NCI-H460 (cell line): ENCODE results near the gene RPL38. TPM values are rescaled to one million over a fixed set of nuclear protein-coding genes. Genes with fewer than 3 reads are reported as not detected.

Source experiments
- DNase-seq: peaks from one replicate; pipeline ENCODE4 v3.0.0-alpha.2; 2016; ENCODE audit warnings: low read depth; ENCODE audit errors: extremely low read depth
- total RNA-seq: library from RNA; depleted of rRNA; stranded (reverse); fragments of >200 nt; shearing (Covaris generic); gene quantifications from 2 replicates; pipeline ENCODE4 v1.2.3, GENCODE V29; 2014

RPL38 gene
- total RNA-seq, 1 experiment from 2014 or later, result 5,400 TPM

DNA sequence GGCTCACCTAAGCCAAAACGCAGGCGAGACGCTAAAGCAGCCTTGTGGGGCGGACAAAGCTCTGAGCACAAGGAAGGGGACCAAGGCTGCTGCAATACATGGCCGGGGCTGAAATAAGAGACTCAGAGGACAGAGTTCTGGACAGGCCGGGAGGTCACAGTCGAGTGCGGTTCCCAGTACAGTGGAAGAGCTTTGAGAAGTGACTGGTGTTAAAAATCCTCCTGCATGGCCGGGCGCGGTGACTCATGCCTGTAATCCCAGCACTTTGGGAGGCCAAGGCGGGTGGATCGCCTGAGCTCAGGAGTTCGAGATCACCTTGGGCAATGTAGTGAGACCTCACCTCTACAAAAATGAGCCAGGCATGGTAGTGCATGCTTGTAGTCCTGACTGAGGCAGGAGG is 20.4 kb downstream of the RPL38 start:
- no peak for DNase-seq

DNA sequence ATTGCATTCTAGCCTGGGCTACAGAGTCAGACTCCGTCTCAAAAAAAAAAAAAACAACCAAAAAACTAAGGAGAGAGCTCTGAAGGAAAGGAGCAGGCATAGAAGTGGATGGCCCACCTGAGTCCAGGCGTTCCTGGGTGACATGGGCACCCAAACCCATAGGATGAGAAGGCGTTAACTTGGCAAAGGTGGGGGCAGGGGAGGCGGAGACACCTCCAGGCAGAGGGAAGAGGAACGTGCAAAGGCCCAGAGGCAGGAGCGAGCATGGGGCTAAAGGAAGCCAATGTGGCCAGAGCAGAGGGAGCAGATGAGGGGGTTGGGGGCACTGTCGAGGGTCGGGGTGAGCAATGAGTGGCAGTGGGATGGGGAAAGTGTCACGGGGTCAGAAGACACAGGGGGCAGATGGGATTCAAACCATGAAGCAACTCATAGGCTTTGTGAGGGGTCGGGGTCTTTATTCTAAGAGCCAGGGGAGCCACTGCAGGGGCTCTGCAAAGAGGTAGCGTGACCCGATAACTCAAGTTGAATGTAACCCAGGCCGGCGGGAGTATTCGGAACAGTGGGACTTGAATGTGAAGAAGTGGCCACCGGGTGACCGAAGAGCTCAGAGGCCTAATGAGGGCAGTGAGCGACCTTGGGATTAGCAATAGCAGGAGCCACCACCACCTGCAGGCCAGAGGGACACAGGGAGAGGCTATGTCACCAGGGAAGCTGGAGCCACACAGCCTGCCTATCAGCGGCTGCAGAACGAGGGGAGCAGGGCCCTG is 21.7 kb downstream of the RPL38 start:
- DNase-seq, result no peak

DNA sequence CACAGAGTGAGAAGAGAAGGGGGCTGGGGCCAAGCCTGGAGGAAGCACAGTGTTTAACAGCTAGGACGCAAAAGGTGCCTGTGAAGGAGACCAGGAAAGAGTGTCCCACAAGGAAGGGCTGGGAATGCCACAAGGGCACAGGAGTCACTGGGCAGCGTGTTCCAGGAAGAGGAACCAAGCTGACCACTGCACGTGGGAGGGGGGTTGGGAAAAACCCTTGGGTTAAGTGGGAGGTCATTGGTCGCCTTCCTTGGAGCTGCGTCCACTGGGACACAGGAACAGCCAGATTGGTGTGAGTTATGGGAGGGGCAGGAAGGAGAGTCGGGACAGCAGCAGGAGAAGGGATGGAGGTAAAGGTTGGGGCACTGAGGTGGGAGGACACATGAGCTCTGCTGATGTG is 22.8 kb downstream of the RPL38 start:
- no peak for DNase-seq

DNA sequence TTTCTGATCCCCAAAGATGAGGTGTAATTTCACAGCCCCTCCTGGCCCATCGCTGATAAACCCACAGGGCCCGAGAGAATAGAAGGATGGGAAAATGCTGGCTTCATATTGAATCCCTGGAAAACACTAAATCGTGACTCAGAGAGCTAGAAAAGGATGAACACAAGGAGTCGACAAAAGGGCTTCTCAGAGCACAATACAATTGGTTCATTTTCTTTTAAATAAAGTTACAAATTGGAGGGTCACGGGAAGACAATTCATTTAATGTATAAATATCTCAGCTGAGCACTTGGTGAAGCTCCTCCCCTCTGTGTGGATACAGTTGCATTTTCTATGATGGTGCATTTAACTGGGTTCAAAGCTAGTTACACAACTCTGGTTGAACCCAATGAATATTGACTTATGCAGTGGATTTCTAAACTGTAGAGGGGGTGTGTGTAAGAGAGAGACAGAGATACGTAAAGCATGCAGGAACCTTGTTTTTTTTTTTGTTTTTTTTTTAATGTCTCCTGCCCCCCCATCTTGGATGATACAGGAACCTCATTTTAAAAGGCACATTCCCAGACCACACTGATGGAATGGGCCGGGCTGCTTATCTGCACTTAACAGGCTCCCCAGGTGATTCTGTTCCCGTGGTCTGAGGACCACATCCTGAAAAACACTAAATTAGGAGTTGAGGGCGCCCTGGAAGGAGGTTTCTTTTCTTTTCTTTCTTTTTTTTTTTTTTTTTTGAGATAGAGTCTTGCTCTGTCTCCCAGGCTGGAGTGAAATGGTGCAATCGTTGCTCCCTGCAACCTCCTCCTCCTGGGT is 24.0 kb downstream of the RPL38 start:
- no peak for DNase-seq

DNA sequence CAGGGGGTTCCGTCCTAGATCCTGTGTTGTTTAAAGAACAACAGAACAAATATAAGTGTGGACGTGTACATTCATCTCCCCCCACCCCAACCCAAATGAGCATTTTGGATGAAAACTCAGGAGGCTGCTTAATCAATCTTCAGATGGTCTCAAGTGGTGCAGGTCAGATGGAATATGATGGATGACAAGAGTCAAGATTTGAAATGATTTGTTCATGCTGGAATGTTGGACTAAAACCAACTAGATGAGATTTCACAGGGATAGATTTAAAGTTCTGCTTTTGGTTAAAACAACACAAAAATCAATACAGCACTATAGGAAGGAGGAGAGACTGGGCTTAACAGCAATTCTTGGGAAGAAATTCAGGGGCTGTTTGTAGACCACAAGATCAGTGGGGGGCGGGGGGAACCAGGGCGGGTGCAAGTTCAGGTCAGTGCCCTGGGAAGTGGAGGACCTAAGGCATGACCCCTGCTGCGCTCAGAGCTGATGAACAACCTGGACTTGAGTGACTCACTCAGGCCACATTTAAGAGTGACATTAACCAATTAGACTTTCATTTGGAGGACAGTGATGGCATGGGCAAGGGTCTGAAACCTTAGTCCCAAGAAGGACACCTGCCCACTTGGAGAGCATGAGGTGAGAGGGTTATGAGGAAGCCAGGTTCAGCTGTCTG is 25.0 kb downstream of the RPL38 start:
- no peak for DNase-seq

DNA sequence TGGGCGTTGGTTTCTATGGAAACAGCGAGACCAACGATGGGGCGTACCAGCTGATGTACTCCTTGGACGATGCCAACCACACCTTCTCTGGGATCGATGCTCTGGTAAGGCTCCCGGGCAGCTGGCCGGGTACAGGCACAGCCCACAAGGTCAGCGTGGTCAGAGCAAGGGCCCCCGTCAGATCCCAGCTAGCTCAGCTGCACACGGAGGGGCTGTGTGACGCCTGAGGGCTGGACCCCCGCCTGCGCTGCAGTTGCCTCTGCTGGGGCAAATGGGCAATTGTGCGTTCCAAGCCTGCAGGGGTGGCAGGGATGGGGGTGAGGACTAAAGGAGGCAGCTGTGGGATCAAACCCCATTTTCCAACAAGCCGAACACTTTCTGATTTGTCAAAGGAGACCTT is 27.4 kb downstream of the RPL38 start:
- no peak for DNase-seq

DNA sequence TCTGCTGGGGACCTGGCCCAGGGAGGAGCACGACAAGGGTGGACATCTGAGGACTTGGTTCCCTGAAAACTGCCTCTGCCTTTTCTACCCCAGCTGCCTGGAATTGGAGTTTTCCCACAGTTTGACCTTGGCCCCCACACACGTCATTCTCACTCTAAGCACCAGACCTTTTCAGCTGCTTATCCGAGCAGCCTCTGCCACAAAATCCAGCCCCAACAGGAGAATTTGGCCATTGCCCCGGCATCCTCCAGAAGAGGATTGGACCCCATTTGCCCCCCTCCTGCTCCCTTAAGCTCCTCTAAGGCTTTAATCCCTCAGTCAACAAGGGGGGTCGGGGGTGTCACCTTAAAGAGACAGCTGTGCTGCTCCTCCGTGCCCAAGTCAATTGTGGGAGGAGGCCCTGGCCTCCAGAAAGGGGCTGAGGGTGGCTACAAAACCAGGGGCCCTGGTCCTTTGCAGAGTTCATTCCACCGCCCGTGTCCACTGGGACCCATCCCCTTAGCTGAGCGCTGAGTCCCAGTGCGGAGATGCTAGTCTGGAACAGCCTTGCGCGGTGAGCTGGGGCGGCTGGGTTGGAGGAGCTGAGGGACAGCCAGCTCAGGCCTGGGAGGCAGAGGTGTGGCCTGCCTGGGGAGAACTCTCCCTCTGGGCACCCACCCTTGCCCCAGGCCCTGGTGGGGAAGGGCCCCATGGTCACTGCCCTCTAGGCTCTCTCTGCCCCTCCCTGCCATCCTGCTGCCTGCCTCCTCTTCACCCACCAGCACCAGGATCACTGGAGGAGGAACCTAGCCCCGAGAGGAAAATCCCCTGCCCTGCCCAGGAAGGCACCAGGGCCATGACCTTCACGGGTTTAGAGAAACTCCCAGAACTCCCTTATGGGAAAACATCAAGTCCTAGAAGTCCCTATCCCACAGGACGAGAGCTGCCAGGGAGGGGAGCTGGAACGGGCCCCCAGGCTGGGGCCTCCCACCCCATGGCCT is 28.7 kb downstream of the RPL38 start:
- no peak for DNase-seq

DNA sequence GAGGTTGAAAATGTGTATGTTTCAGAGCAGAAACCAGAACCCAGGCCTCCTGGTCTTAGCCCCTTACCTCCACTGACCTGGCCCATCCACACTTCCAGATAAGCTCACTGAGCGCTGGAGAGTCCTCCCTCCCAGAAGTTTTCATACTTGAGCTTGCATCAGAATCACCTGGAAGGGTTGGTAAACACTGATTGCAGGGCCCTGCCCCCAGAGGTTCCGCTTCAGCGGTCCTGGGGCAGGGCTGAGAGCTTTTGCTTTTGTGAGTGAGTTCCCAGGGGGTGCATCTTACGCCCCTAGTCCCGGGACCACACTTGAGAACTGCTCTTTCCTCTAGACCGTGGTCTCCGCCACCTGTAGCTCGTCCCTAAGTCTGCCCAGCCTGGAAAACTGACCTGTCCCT is 30.5 kb downstream of the RPL38 start:
- no peak for DNase-seq

DNA sequence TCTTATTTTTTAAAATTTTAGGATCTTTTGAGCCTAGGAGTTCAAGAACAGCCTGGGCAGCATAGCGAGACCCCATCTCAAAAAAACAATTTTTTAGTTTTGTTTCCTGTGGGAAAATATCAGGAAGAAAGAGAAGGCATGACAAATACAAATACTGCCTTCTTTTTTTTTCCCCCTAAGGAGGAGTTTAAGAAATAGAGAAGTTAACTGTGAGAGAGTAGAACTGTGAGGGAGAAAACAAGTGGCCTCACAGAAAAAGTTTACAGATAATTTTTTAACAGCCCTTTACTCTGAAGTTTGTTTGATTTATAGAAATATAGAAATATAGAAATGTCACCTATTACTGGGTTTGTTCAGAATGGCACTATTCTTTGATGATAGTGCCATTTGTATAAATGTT is 31.0 kb downstream of the RPL38 start:
- no peak for DNase-seq

DNA sequence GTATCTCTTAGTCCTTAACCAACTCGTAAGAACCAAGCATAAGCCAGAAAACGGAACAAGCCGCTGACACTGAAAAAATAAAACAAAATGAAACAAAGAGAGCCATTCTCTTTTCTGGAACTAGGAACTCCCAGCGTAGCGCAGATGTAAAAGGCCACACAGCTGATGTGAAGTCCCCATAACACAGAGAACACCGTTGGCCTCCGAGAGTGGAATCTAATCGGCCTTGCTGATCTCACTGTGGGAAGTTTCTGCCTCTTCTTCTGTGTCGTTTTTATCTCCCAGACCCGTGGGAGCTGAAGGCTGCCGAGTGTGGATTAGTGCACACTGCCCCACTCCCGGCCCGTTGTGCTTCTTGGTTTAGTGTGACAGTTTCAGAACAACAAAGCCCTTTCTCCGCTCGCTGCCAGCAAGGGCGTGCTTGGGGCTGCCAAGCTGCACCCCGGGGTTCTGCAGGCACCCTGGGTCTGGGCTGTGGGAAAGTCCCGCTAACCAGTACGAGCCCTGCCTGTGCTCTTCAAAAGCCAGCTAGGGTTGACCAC is 31.6 kb downstream of the RPL38 start:
- DNase-seq, result no peak

DNA sequence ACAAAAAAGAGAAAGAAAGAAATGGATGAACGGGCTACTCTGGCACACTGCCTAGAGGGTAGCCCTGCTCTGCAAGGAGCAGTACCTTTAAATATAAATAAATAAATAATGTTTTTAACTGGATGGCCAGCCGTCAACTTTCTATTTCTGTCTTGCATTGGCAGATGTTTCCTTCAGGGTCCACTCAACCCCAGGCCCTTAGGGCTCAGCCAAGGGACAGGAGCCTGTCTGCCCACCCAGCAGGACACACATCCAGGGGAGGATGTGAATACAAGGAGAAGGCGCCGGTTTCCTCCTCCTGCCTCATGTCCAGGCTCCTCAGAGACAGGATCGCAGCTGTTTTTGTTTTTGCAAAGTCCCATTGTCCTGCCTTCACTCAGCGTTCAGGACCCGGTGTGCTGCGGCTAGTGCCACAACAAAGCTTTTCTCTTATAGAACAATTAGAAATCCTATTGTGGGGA is 32.5 kb downstream of the RPL38 start:
- DNase-seq, result no peak

DNA sequence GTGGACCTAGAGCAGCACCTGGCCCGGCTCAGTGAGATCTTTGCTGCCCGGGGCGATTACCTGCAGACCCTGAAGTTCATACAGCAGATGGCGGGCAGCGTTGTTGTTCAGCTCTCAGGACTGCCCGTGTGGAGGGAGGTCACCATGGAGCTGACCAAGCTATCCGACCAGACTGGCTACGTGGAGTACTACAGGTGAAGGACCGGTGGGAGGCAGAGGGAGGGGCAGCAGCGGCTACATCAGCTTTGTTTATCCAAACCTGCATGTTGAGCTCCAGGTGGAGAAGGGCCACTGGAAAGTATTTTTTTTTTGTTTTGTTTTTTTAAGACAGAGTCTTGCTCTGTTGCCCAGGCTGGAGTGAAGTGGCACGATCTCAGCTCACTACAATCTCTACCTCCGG is 33.8 kb downstream of the RPL38 start:
- no peak for DNase-seq

DNA sequence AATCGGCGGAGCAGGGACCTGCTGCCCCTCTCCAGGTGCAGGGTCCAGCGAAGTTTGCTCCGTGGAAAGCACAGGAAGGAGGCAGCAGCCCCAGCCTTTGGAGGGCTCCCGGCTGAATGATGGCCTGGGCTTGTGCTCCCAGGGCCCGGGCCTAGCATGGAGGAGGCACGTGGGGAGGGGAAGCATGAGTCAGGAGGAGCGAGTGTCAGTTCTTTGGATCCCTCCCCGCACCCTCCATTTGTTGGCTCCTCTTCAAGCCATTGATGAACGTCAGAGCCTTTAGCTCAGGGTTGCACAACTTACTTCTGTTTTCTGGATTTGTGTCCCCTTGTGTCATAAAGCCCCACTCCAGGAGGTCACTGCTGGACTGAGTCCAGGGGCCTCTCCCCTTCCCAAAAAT is 35.7 kb downstream of the RPL38 start:
- DNase-seq, result no peak

DNA sequence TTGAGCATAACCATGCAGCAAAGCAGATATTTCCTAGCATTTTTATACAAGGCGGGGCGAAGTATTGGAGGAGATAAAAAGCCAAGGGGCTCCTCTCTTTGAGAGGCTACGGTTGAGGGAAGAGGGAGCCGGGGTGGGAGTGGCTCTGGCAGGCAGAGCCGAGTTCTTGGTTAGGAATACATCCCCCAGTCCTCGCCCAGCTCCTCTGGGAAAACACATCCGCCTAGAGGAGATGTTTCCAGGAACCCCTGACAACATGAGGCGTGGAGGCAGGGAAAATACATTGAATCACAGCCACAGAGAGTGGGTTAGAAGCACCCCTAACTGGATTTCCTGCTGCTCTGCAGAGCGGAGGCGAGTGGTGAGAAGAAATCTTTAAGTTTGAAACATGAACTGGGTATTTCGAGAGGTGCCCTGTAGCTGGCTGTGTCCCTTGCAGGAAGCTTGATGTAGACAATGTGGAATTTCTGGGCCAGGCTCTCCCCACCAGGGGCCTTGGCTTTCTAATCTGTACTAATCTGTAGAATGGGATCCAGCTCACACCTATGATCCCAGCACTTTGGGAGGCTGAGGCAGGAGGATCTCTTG is 37.2 kb downstream of the RPL38 start:
- no peak for DNase-seq

DNA sequence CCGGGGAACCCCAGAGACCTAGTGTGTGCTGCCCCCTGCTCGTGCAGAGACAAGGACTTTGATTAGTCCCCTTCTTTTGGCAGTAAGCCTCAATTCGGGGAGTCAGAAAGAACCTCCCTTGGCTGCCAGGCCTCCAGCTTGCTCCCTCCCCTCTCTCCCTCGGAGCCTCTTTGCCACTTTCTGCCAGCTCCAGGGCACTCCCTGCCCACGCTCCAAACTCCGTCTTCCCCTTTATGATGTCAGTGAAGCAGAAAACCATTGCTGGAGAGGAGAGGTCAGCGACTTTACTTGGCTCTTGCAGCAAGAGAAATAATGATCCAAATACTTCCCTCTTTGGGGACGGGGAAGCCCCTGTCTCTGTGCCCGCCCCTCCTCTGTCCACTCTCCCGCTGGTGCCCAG is 38.0 kb downstream of the RPL38 start:
- no peak for DNase-seq

DNA sequence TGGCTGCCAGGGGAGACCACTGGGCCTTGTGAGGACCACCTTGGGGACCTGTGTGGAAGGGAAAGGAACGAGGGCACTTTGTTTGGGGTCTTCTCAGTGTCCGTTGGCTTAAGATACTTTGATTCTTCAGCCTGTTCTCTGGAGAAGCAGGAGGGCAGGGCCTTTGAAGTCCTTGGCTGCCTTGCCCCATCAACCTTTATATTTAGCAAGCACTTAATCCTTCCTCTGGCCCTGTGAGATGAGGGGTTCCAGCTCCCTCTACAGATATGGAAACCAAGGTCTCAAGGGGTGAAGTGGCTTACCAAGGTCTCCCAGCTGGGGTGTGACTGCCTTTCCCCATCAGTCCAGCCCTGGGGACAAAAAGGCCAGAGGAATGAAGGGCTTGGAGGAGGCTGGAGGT is 38.4 kb downstream of the RPL38 start:
- no peak for DNase-seq

DNA sequence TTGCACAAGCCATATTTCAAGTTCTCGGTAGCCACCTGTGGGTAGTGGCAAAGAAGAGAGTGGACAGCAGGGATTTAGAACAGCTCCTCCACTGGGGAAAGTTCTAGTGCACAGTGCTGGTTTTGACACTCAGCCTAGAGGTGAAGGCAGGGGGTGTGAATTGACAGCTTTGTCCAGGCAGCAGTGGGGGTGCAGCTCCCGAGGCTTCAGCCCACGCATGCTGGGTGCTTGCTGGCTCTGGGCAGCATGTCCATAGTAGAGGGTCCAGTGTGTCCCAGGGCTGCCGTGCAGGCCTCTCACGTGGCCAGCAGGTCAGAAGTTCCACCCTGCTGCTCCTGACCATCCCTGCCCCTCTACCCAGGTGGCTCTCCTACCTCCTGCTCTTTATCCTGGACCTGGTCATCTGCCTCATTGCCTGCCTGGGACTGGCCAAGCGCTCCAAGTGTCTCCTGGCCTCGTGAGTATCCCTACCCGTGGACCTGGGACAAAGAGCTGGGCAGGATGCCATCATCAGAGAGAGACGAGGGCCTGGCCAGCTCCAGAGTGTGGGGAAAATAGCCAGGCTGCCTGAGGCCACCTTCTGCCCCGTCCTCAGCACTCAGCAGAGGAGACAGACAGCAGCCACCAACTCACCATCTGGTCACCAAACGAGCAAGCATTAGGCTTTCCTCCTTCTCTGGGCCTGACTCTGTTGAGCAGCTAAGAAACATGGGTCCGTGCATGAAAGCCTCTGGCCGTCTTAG is 39.7 kb downstream of the RPL38 start:
- DNase-seq, result no peak

DNA sequence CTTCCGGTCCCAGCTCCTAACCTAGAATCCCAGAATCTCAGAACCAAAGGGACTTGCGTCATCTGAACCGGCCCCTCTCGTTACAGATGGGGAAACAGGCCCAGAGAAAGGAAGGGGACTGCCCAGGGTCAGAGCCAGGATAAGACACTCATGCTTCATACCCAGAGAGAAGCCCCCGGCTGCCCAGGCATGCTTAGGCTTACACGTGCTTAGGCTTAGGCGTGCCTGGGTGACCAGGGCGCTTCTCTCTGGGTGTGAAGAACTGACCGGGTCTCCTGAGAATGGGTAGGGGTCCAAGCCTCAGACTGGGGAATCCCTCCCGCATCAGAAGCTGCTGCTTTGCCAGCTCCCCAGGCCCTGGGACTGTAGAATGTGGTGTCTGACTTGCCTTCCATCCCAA is 40.6 kb downstream of the RPL38 start:
- no peak for DNase-seq

DNA sequence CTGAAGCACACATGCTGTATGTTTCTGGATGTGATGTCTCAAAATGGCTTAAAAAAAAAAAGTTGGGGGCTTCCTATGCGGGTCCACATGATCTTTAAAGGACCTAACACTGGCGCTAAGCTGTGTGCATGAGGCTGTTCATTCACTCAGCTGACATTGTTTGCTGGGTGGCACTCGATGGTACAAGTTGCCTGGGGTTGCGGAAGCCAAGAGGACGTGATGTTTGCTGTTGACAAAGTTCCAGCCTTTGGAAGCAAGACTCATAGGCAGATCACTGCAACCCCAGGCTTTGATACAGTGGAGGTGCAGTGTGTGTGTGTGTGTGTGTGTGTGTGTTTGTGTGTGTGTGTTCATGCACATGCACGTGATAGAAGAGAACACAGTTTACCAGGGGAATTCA is 41.1 kb downstream of the RPL38 start:
- DNase-seq, result no peak
